ENCODE results near the gene MAST4. TPM values are rescaled to one million over a fixed set of nuclear protein-coding genes. Genes with fewer than 3 reads are reported as not detected.

MAST4 gene
- total and polyA plus RNA-seq, 4 donors: 3.7 to 9.5 (median 6.5) TPM

DNA sequence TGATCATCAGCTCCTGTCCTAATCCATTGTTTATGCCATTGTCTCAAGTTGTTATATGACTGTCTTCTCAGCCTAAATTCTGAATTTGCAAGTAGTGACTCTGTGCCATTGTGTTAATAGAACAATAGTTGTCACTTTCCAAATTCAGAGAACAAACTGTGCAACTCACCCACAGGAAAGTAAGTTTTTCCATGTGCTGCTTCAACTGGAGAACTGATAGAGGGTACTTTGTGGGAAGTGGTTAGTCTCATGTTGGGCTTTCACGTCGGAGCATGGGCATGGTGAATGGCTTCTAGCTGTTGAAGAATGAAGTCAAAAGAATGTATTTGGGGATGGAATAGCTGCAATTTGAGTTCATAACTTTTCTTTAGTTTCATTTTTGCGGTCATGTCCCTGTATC lies 454.4 kb downstream of the MAST4 start:
- 68% methylated on average over 3 of the region's 3 CpGs for WGBS

DNA sequence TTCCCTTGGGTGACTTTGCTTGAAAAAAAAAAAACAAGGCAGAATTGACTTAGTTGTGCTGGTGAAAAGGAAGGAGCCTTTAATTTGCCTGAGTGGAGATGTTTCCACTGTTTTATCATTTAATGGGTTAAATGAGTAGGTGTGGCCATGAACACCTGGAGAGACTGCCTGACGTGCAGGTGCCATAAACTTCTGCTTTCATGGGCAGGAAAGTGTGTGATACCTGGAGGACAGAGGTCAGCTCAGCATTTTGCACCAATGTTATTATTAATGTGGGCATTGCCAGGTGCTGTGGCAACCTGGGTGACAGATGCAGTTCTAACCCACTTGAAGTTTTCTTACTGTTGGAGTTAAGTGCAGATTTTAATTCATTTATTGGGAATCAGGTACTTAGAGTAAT lies 455.0 kb downstream of the MAST4 start:
- Histone ChIP-seq H3K4me1 (ENCODE audit: control insufficient read depth in 4 of 4, insufficient read depth in 4 of 4, low read length in 3 of 4) (peaks cover 0 to 14% (median 8%) of the 10 kb centered on the region in 4 donors), H3K27me3 (ENCODE audit: control insufficient read depth in 4 of 4, insufficient read depth in 4 of 4, low read length in 3 of 4) (no peaks in the 10 kb centered on the region), H3K27ac (ENCODE audit: low read depth in 1 of 2, low read length in 2 of 2) (no peak overlapping the region), H3K36me3 (ENCODE audit: control insufficient read depth in 4 of 4, insufficient read depth in 3 of 4, low read depth in 1 of 4, low read length in 3 of 4) (peaks cover 0 to 5% (median 0%) of the 10 kb centered on the region in 4 donors), H3K9me3 (ENCODE audit: control insufficient read depth in 4 of 4, low read length in 3 of 4) (no peaks in the 10 kb centered on the region), H3K4me3 (ENCODE audit: low read depth in 1 of 3, low read length in 3 of 3) (no peak overlapping the region), H3K9ac (ENCODE audit: low read depth in 1 of 2, low read length in 2 of 2) (no peak overlapping the region)
- no peak for DNase-seq (ENCODE audit: low spot score)
- WGBS: 19% methylated on average over 1 of the region's 1 CpG
- no peak for TF ChIP-seq RXRA (IDR thresholded peaks at IDR 0.05)
- TF ChIP-seq HNF4A (conservative IDR thresholded peaks at IDR 0.05): no peak
- TF ChIP-seq CTCF (IDR thresholded peaks at IDR 0.05; ENCODE audit: low read depth, low read length, missing input control): no peak
- TF ChIP-seq REST (IDR thresholded peaks at IDR 0.05): no peak
- no peak for TF ChIP-seq MAX (IDR thresholded peaks at IDR 0.05)
- no peak for TF ChIP-seq EGR1 (IDR thresholded peaks at IDR 0.05; ENCODE audit: low read depth in 2 of 2)
- TF ChIP-seq FOXA2 (IDR thresholded peaks at IDR 0.05): no peak

More for the DNA sequence above, 454.4 kb downstream of the MAST4 start:
- DNase-seq (ENCODE audit: low spot score): no peak
- Histone ChIP-seq H3K36me3 (ENCODE audit: control insufficient read depth in 4 of 4, insufficient read depth in 3 of 4, low read depth in 1 of 4, low read length in 3 of 4) (peaks cover 0 to 5% (median 0%) of the 10 kb centered on the region in 4 donors), H3K9ac (ENCODE audit: low read depth in 1 of 2, low read length in 2 of 2) (no peak overlapping the region), H3K4me1 (ENCODE audit: control insufficient read depth in 4 of 4, insufficient read depth in 4 of 4, low read length in 3 of 4) (peaks cover 2 to 14% (median 11%) of the 10 kb centered on the region in 4 donors), H3K27me3 (ENCODE audit: control insufficient read depth in 4 of 4, insufficient read depth in 4 of 4, low read length in 3 of 4) (no peaks in the 10 kb centered on the region), H3K4me3 (ENCODE audit: low read depth in 1 of 3, low read length in 3 of 3) (no peak overlapping the region), H3K27ac (ENCODE audit: low read depth in 1 of 2, low read length in 2 of 2) (no peak overlapping the region), H3K9me3 (ENCODE audit: control insufficient read depth in 4 of 4, low read length in 3 of 4) (no peaks in the 10 kb centered on the region)
- TF ChIP-seq ZBTB33 (IDR thresholded peaks at IDR 0.05) (no peak), YY1 (IDR thresholded peaks at IDR 0.05) (no peak), JUND (IDR thresholded peaks at IDR 0.05) (no peak), HNF4A (conservative IDR thresholded peaks at IDR 0.05) (no peak), SP1 (IDR thresholded peaks at IDR 0.05) (no peak), TAF1 (conservative IDR thresholded peaks at IDR 0.05) (no peak), FOXA2 (IDR thresholded peaks at IDR 0.05) (no peak), REST (IDR thresholded peaks at IDR 0.05) (no peak), NR2F2 (IDR thresholded peaks at IDR 0.05) (no peak), HNF4G (IDR thresholded peaks at IDR 0.05) (no peak), GABPA (IDR thresholded peaks at IDR 0.05 in 1 of 2, conservative IDR thresholded peaks at IDR 0.05 in 1 of 2) (no peak), MAX (IDR thresholded peaks at IDR 0.05) (no peak), RXRA (IDR thresholded peaks at IDR 0.05) (no peak), RAD21 (IDR thresholded peaks at IDR 0.05) (no peak), FOXA1 (IDR thresholded peaks at IDR 0.05) (no peak)

Measured in liver (tissue), 9 donors.